HL-60 (cell line): ENCODE measurements around the gene MOCOS.

Source experiments
- GABPA ChIP-seq: IDR thresholded peaks from 2 replicates; pipeline ENCODE4 v1.6.1; 2012; ENCODE audit warnings: low read depth
- TF ChIP-seq, protein P1 (sequence below): IDR thresholded peaks from one replicate; pipeline ENCODE4 v1.5.1; 2011; ENCODE audit warnings: low read length, control low read depth, inconsistent platforms; ENCODE audit not compliant: insufficient read depth

DNA sequence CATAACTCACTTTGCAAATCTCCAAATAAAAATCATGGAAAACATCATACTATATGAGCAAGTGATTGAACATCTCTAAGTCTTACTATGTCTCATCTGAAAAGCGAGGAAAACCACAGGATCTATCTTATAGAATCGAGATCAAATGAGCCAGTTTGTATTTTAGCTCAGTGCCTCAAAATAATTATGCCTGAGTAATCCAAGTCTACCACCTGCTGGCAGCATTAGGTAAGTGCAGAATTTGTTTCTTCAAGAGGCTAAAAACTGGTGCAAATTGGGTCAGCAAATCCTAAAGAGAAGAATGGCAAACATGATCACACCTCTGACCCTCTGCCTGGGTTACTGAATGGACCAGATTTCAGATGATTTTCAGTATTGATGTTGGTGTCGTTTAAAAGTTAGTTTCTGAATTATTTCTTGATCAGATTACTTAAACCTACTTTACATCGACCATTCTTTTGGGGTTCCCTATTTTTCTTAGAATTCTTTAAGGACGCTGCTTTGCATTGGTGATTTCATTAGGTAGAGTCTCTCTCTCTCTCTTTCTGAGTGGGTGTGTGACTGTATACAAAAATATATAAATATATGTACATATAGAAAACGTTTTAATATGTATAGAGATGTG, 97.5 kb downstream of the MOCOS start:
- no peak for TF ChIP-seq GABPA
- TF ChIP-seq, protein P1, sequence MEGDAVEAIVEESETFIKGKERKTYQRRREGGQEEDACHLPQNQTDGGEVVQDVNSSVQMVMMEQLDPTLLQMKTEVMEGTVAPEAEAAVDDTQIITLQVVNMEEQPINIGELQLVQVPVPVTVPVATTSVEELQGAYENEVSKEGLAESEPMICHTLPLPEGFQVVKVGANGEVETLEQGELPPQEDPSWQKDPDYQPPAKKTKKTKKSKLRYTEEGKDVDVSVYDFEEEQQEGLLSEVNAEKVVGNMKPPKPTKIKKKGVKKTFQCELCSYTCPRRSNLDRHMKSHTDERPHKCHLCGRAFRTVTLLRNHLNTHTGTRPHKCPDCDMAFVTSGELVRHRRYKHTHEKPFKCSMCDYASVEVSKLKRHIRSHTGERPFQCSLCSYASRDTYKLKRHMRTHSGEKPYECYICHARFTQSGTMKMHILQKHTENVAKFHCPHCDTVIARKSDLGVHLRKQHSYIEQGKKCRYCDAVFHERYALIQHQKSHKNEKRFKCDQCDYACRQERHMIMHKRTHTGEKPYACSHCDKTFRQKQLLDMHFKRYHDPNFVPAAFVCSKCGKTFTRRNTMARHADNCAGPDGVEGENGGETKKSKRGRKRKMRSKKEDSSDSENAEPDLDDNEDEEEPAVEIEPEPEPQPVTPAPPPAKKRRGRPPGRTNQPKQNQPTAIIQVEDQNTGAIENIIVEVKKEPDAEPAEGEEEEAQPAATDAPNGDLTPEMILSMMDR = peak; percentile 95
